Myocyte (in vitro differentiated cells): ENCODE measurements around the gene PLCG1. TPM values are rescaled to one million over a fixed set of nuclear protein-coding genes. Genes with fewer than 3 reads are reported as not detected.
"Not testable (repeated sequence)": the region's sequence is repeated elsewhere in the genome, so short reads cannot be mapped to it uniquely, and the experiment has no call there.

Experiments used
- DNase-seq: peaks from one replicate; pipeline ENCODE4 v3.0.0-alpha.2; 2012; ENCODE audit warnings: low read depth
- total RNA-seq: library from RNA; depleted of rRNA; stranded (reverse); fragments of >200 nt; gene quantifications from 2 replicates; pipeline ENCODE4 v1.2.3, GENCODE V29; 2014

PLCG1 gene
- total RNA-seq, 1 donor from 2014 or later, result 86.9 TPM

GRCh38 chr20:41124451-41125094, 12.8 kb upstream of the PLCG1 start:
- DNase-seq, result no peak

GRCh38 chr20:41125530-41126457, 11.5 kb upstream of the PLCG1 start:
- DNase-seq, result no peak

- DNase-seq, result no peak
These were observed 10.6 kb upstream of the PLCG1 start for GRCh38 chr20:41126719-41127118.

- not testable (repeated sequence) for DNase-seq
These were observed 9.0 kb upstream of the PLCG1 start for GRCh38 chr20:41128317-41128716.

GRCh38 chr20:41131594-41132387, 5.6 kb upstream of the PLCG1 start:
- DNase-seq, result no peak

- not testable (repeated sequence) for DNase-seq
These were observed 5.0 kb upstream of the PLCG1 start for GRCh38 chr20:41132388-41132775.

GRCh38 chr20:41133709-41134361, 3.5 kb upstream of the PLCG1 start:
- no peak for DNase-seq

- DNase-seq, result no peak
These were observed 2.8 kb upstream of the PLCG1 start for GRCh38 chr20:41134362-41135186.

GRCh38 chr20:41135187-41135887, 2.0 kb upstream of the PLCG1 start:
- no peak for DNase-seq

- no peak for DNase-seq
These were observed 1.3 kb upstream of the PLCG1 start for GRCh38 chr20:41135888-41136679.

GRCh38 chr20:41137614-41138474, 501 bp downstream of the PLCG1 start:
- DNase-seq, result peak; percentile 80

- no peak for DNase-seq
These were observed 1.3 kb downstream of the PLCG1 start for GRCh38 chr20:41138475-41139226.

- DNase-seq, result no peak
These were observed 2.1 kb downstream of the PLCG1 start for GRCh38 chr20:41139227-41140093.

- no peak for DNase-seq
These were observed 3.1 kb downstream of the PLCG1 start for GRCh38 chr20:41140226-41141133.
